B cell (primary cell): ENCODE data around the gene LSM14B. TPM values are rescaled to one million over a fixed set of nuclear protein-coding genes. Genes with fewer than 3 reads are reported as not detected.

Source experiments
- ATAC-seq: fragments of 200-7000 bp; cut with Tn5 transposase; one replicate; pipeline ENCODE4 v1.10.0; 2021; ENCODE audit warnings: low read depth, mild to moderate bottlenecking, moderate number of reproducible peaks, moderate library complexity
- CTCF ChIA-PET: fragments of 350-600 bp; sonication (Branson Sonifier 250); formaldehyde crosslinking; loops from one replicate; lab custom pipeline; 2021; ENCODE audit warnings: antibody characterized with exemption, inconsistent platforms; lab: Charles Lee
- POLR2A ChIA-PET: fragments of 350-600 bp; sonication (Branson Sonifier 250); formaldehyde crosslinking; loops from one replicate; lab custom pipeline; 2021; ENCODE audit warnings: antibody characterized with exemption; lab: Charles Lee
- DNase-seq: peaks from one replicate; pipeline ENCODE4 v3.0.0; 2013
- H2AFZ ChIP-seq: 2 replicates; pipeline ENCODE4 v1.6.1; 2012; ENCODE audit warnings: mild to moderate bottlenecking, low read depth, low read length; ENCODE audit not compliant: insufficient read depth, poor library complexity, severe bottlenecking
- H3K27ac ChIP-seq, 2 donors: 1 replicate in 1 of 2; 2 replicates in 1 of 2; pipeline ENCODE4 v1.5.1; 2012 to 2013; ENCODE audit warnings: low read length in 2 of 2, mild to moderate bottlenecking in 2 of 2, moderate library complexity in 1 of 2
- H3K27me3 ChIP-seq, 4 experiments: fragments of 200-600 bp in 1 of 4; sonication (generic) in 1 of 4; replicated peaks in 1 of 4; 1 replicate in 2 of 4; 2 replicates in 2 of 4; pipeline versions ENCODE4 v1.6.1 to v1.7.0; 2013 to 2016; ENCODE audit warnings: low read length in 3 of 4, mild to moderate bottlenecking in 2 of 4, mixed read lengths in 1 of 4, moderate library complexity in 1 of 4; ENCODE audit not compliant: insufficient read depth in 4 of 4, control insufficient read depth in 3 of 4; ENCODE audit errors: control extremely low read depth in 1 of 4
- H3K36me3 ChIP-seq, 2 experiments: replicated peaks in 1 of 2; 1 replicate in 1 of 2; 2 replicates in 1 of 2; pipeline versions ENCODE4 v1.6.1 to v1.7.1; 2013; ENCODE audit warnings: low read length in 1 of 2; ENCODE audit not compliant: insufficient read depth in 2 of 2, control insufficient read depth in 1 of 2; ENCODE audit errors: control extremely low read depth in 1 of 2, extremely low read depth in 1 of 2
- H3K4me1 ChIP-seq, 2 donors: fragments of 200-600 bp in 1 of 2; sonication (generic) in 1 of 2; 1 replicate in 1 of 2; 2 replicates in 1 of 2; pipeline versions ENCODE4 v1.5.1 to v1.6.1; 2013 to 2017; ENCODE audit warnings: low read length in 2 of 2; ENCODE audit not compliant: control insufficient read depth in 2 of 2, insufficient read depth in 2 of 2
- H3K4me2 ChIP-seq: replicated peaks from 2 replicates; pipeline ENCODE3; 2012; ENCODE audit warnings: mild to moderate bottlenecking, low read depth, low read length; ENCODE audit not compliant: poor library complexity, severe bottlenecking
- H3K4me3 ChIP-seq, 5 experiments: fragments of 200-600 bp in 1 of 5; sonication (generic) in 1 of 5; 1 replicate in 3 of 5; 2 replicates in 2 of 5; pipeline versions ENCODE4 v1.5.1 to v1.7.0; 2011 to 2016; ENCODE audit warnings: low read length in 4 of 5, mild to moderate bottlenecking in 4 of 5, low read depth in 2 of 5, control low read depth in 1 of 5, moderate library complexity in 1 of 5; ENCODE audit not compliant: insufficient read depth in 1 of 5; ENCODE audit errors: control extremely low read depth in 1 of 5, extremely low read depth in 1 of 5
- H3K79me2 ChIP-seq: fragments of 200-600 bp; sonication (generic); one replicate; pipeline ENCODE4 v1.6.0; 2016; ENCODE audit warnings: low read length; ENCODE audit not compliant: control insufficient read depth, insufficient read depth
- H3K9ac ChIP-seq: fragments of 200-600 bp; sonication (generic); 2 replicates; pipeline ENCODE4 v1.6.1; 2017; ENCODE audit warnings: mild to moderate bottlenecking, low read length, moderate library complexity
- H3K9me3 ChIP-seq, 3 donors: one replicate each; pipeline versions ENCODE4 v1.6.1 to v1.7.1; 2013; ENCODE audit warnings: low read length in 2 of 3; ENCODE audit not compliant: control insufficient read depth in 2 of 3, insufficient read depth in 1 of 3; ENCODE audit errors: control extremely low read depth in 1 of 3
- H4K20me1 ChIP-seq: 2 replicates; pipeline ENCODE4 v1.6.0; 2012; ENCODE audit warnings: mild to moderate bottlenecking, low read length; ENCODE audit not compliant: insufficient read depth, control insufficient read depth, poor library complexity, severe bottlenecking
- H3K27ac Mint-ChIP-seq: one replicate; pipeline ENCODE4 v1.8.0; 2021; ENCODE audit warnings: mixed read lengths
- H3K27me3 Mint-ChIP-seq: one replicate; pipeline ENCODE4 v1.8.0; 2021; ENCODE audit warnings: mixed read lengths
- H3K4me1 Mint-ChIP-seq: one replicate; pipeline ENCODE4 v1.8.0; 2021; ENCODE audit warnings: mixed read lengths
- H3K4me3 Mint-ChIP-seq: one replicate; pipeline ENCODE4 v1.8.0; 2021; ENCODE audit warnings: mixed read lengths
- H3K9me3 Mint-ChIP-seq: one replicate; pipeline ENCODE4 v1.8.0; 2022; ENCODE audit warnings: mixed read lengths; ENCODE audit not compliant: insufficient read depth
- CTCF ChIP-seq: fragments of 200-600 bp; IDR thresholded peaks from one replicate; pipeline ENCODE4 v1.8.0; 2022; ENCODE audit warnings: antibody characterized with exemption, mild to moderate bottlenecking
- EZH2 ChIP-seq: IDR thresholded peaks from 2 replicates; pipeline ENCODE4 v1.6.1; 2012; ENCODE audit warnings: borderline replicate concordance, low read depth, mild to moderate bottlenecking, moderate library complexity, low read length; ENCODE audit not compliant: insufficient read depth, poor library complexity, severe bottlenecking
- WGBS: methylation state at CpG from one replicate; pipeline ENCODE4 v1.1.5; 2013; ENCODE audit warnings: missing lambda C conversion rate; ENCODE audit not compliant: insufficient coverage; 5-methylcytosine and 5-hydroxymethylcytosine counted together
- intact Hi-C: fragments of 100-400 bp; cut with micrococcal nuclease; formaldehyde crosslinking; loops from one replicate; pipeline ENCODE4 v1.10.0; 2022
- polyA plus RNA-seq: library from polyadenylated mRNA; depleted of rRNA; stranded (reverse); fragments of >200 nt; gene quantifications from 2 replicates; pipeline ENCODE4 v1.2.3, GENCODE V29; 2012
- total RNA-seq, 2 donors: library from RNA; stranded (reverse); fragments of 120-200 nt in 1 of 2; gene quantifications; 1 replicate in 1 of 2; 2 replicates in 1 of 2; pipeline versions ENCODE4 v1.2.3 to v1.2.4, GENCODE V29; 2013 to 2022

LSM14B gene
- total and polyA plus RNA-seq, 2 donors (not counting 1 experiment from before 2014, with no cell fraction given), result 26.8 to 52.8 TPM

GRCh38 chr20:62103508-62104233 lies 18.6 kb upstream of the LSM14B start:
- H3K4me1 Mint-ChIP-seq, result no peaks in the 10 kb centered on the region
- no peak overlapping the region for H3K4me3 Mint-ChIP-seq
- Histone ChIP-seq H3K27ac (no peak overlapping the region), H3K4me2 (no peak overlapping the region), H3K79me2 (no peaks in the 10 kb centered on the region), H3K27me3 (peaks cover 0 to 16% (median 3%) of the 10 kb centered on the region in 4 experiments), H3K36me3 (no peaks in the 10 kb centered on the region), H3K4me3 (no peak overlapping the region), H4K20me1 (no peaks in the 10 kb centered on the region), H3K4me1 (no peaks in the 10 kb centered on the region), H2AFZ (no peak overlapping the region), H3K9ac (no peak overlapping the region), H3K9me3 (peaks cover 0 to 96% (median 36%) of the 10 kb centered on the region in 3 donors)
- 83% methylated on average over 18 of the region's 21 CpGs for WGBS
- TF ChIP-seq CTCF (no peak), EZH2 (no peak)
- ATAC-seq (no peak), DNase-seq (no peak)
- CTCF ChIA-PET, result no interaction called here
- peaks cover 9% of the 10 kb centered on the region for H3K27me3 Mint-ChIP-seq
- no peak overlapping the region for H3K27ac Mint-ChIP-seq
- POLR2A ChIA-PET, result no interaction called here
- intact Hi-C loops, result no loop called here
- H3K9me3 Mint-ChIP-seq, result peaks cover 14% of the 10 kb centered on the region

DNA sequence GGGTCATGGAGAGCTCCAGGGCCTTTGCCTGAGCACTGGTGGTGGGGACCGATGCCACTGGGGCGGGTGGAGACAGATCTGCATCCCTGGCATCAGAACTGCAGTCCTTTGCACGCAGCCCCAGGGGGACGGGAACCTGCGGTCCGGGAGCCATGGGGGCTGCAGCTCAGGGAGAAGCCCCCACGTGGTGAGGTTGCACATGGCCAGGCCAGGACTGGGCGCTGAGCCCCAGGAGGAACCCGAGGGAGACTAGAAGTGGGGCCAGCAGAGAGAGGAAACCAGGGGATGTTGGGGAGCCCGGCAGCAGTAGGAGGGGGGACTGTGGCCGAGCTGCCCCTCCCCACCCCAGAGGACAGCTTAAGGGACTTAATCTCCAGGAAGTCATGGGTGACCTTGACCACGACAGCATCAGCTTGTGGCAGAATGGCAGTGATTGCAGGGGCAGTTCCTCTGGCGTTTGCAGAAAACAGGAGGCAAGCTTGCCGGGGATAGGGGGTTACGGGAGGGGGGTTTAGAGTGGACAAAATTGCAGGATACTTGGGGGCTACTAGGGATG lies 18.0 kb upstream of the LSM14B start:
- Histone ChIP-seq H3K4me1 (no peaks in the 10 kb centered on the region), H3K9me3 (peaks cover 0 to 91% (median 43%) of the 10 kb centered on the region in 3 donors), H3K9ac (no peak overlapping the region), H4K20me1 (no peaks in the 10 kb centered on the region), H3K27me3 (peaks cover 0 to 16% (median 3%) of the 10 kb centered on the region in 4 experiments), H3K4me2 (no peak overlapping the region), H3K36me3 (no peaks in the 10 kb centered on the region), H3K4me3 (no peak overlapping the region), H3K79me2 (no peaks in the 10 kb centered on the region), H2AFZ (no peak overlapping the region), H3K27ac (no peak overlapping the region)
- Mint-ChIP-seq H3K4me3 (no peak overlapping the region), H3K27ac (no peak overlapping the region), H3K27me3 (peaks cover 9% of the 10 kb centered on the region), H3K4me1 (no peaks in the 10 kb centered on the region), H3K9me3 (peaks cover 14% of the 10 kb centered on the region)
- ChIA-PET CTCF (no interaction called here), POLR2A (no interaction called here)
- 53% methylated on average over 13 of the region's 15 CpGs for WGBS
- TF ChIP-seq EZH2 (no peak), CTCF (no peak)
- ATAC-seq (no peak), DNase-seq (no peak)
- intact Hi-C loops, result no loop called here
